OCI-LY7 (cell line): ENCODE data around the gene NCAPD3. TPM values are rescaled to one million over a fixed set of nuclear protein-coding genes. Genes with fewer than 3 reads are reported as not detected.

Experiments used
- BruUV-seq: library from RNA; stranded (reverse); fragments of 400-500 nt; replicated peaks from 2 replicates; lab custom pipeline; 2021; lab: Mats Ljungman, UMichigan
- CTCF ChIA-PET: fragments of 300-600 bp; sonication (Branson Sonifier 250); formaldehyde crosslinking; loops from one replicate; lab custom pipeline; 2022; ENCODE audit warnings: antibody characterized with exemption; ENCODE audit not compliant: unreplicated experiment; lab: Charles Lee
- POLR2A ChIA-PET: fragments of 300-600 bp; sonication (Branson Sonifier 250); formaldehyde crosslinking; loops from one replicate; lab custom pipeline; 2022; ENCODE audit warnings: antibody characterized with exemption; lab: Charles Lee
- DNase-seq: peaks from one replicate; pipeline ENCODE4 v3.0.0-alpha.2; 2015; ENCODE audit warnings: low spot score
- H2AFZ ChIP-seq: fragments of 200-600 bp; sonication (generic), shearing (Covaris generic); 2 replicates; pipeline ENCODE4 v1.6.1; 2014; ENCODE audit warnings: mild to moderate bottlenecking, antibody characterized with exemption, low read length, moderate library complexity
- H3K27ac ChIP-seq: fragments of 200-600 bp; sonication (generic); 2 replicates; pipeline ENCODE4 v1.5.1; 2014; ENCODE audit warnings: mixed run types, low read depth, mild to moderate bottlenecking, moderate library complexity, low read length, inconsistent platforms; ENCODE audit not compliant: poor library complexity, severe bottlenecking
- H3K36me3 ChIP-seq: fragments of 200-600 bp; sonication (generic); 2 replicates; pipeline ENCODE4 v1.6.1; 2014; ENCODE audit warnings: mild to moderate bottlenecking, antibody characterized with exemption, low read length, moderate library complexity, mixed read lengths; ENCODE audit not compliant: insufficient read depth
- H3K4me1 ChIP-seq: fragments of 200-600 bp; sonication (generic); 2 replicates; pipeline ENCODE4 v1.5.1; 2014; ENCODE audit warnings: mild to moderate bottlenecking, low read length; ENCODE audit not compliant: insufficient read depth, poor library complexity, severe bottlenecking
- H3K4me2 ChIP-seq: fragments of 200-600 bp; sonication (generic); 2 replicates; pipeline ENCODE4 v1.6.1; 2014; ENCODE audit warnings: mild to moderate bottlenecking, low read length
- H3K4me3 ChIP-seq: fragments of 200-600 bp; sonication (generic); 2 replicates; pipeline ENCODE4 v1.5.1; 2014; ENCODE audit warnings: mild to moderate bottlenecking, low read depth, low read length; ENCODE audit not compliant: poor library complexity, severe bottlenecking
- H3K79me2 ChIP-seq: fragments of 200-600 bp; sonication (generic); 2 replicates; pipeline ENCODE4 v1.6.1; 2016; ENCODE audit warnings: low read depth, mild to moderate bottlenecking, low read length, moderate library complexity, mixed read lengths; ENCODE audit not compliant: insufficient read depth
- H3K9me2 ChIP-seq: fragments of 200-600 bp; sonication (generic); 2 replicates; pipeline ENCODE4 v1.6.1; 2016; ENCODE audit warnings: mild to moderate bottlenecking, low read length, mixed read lengths; ENCODE audit not compliant: insufficient read depth
- H3K9me3 ChIP-seq: fragments of 200-600 bp; sonication (generic); 2 replicates; pipeline ENCODE4 v1.6.1; 2014; ENCODE audit warnings: mild to moderate bottlenecking, mixed run types, low read length, mixed read lengths
- H4K20me1 ChIP-seq: fragments of 200-600 bp; sonication (generic); 2 replicates; pipeline ENCODE4 v1.6.1; 2014; ENCODE audit warnings: mild to moderate bottlenecking, antibody characterized with exemption, low read length, moderate library complexity, mixed read lengths; ENCODE audit not compliant: insufficient read depth
- CTCF ChIP-seq: fragments of 200-600 bp; sonication (generic); conservative IDR thresholded peaks from 2 replicates; pipeline ENCODE4 v1.5.1; 2014; ENCODE audit warnings: mild to moderate bottlenecking, antibody characterized with exemption, low read length, moderate library complexity, mixed read lengths
- EZH2phosphoT487 ChIP-seq: fragments of 200-600 bp; sonication (generic); IDR thresholded peaks from 2 replicates; pipeline ENCODE4 v1.6.1; 2018; ENCODE audit warnings: low read depth, borderline replicate concordance, mild to moderate bottlenecking, mixed run types, antibody characterized with exemption, low read length, moderate library complexity, mixed read lengths
- intact Hi-C: fragments of 100-400 bp; cut with micrococcal nuclease; formaldehyde crosslinking; loops from one replicate; pipeline ENCODE4 v1.10.0; 2022; ENCODE audit not compliant: unreplicated experiment
- total RNA-seq, 2 experiments: library from RNA; depleted of rRNA in 1 of 2; stranded (reverse); fragments of >200 nt in 1 of 2; shearing (Covaris generic) in 1 of 2; gene quantifications; 2 replicates each; pipeline ENCODE4 v1.2.3, GENCODE V29; 2014 to 2022

NCAPD3 gene
- total RNA-seq, 2 experiments from 2014 or later = 89.1 to 112 TPM

GRCh38 chr11:134200688-134201087 is 23.1 kb downstream of the NCAPD3 start:
- intact Hi-C loops = no loop called here
- H3K4me3 ChIP-seq = no peak overlapping the region
- TF ChIP-seq EZH2phosphoT487 (no peak), CTCF (no peak)
- H3K4me1 ChIP-seq = no peaks in the 10 kb centered on the region
- no peak overlapping the region for H3K4me2 ChIP-seq
- peaks cover 97% of the 10 kb centered on the region for H3K36me3 ChIP-seq
- H2AFZ ChIP-seq = no peak overlapping the region
- H4K20me1 ChIP-seq = peaks cover 9% of the 10 kb centered on the region; the same call in 1 of the 2 replicates
- H3K79me2 ChIP-seq = no peaks in the 10 kb centered on the region
- CTCF ChIA-PET = no interaction called here
- no TSS peak for BruUV-seq
- H3K9me2 ChIP-seq = no peaks in the 10 kb centered on the region
- H3K27ac ChIP-seq = no peak overlapping the region
- DNase-seq = no peak
- POLR2A ChIA-PET = interaction anchor here (0.7 kb wide), 1 partner anchor 91 kb away, joined by 3 read pairs; no protein-coding TSS in a partner anchor
- no peaks in the 10 kb centered on the region for H3K9me3 ChIP-seq

- POLR2A ChIA-PET = no interaction called here
Observed at GRCh38 chr11:134199531-134199930, 24.2 kb downstream of the NCAPD3 start.

More at GRCh38 chr11:134199531-134199930, 24.2 kb downstream of the NCAPD3 start:
- CTCF ChIA-PET = no interaction called here
- intact Hi-C loops = no loop called here
- no peak overlapping the region for H3K4me2 ChIP-seq
- peaks cover 96% of the 10 kb centered on the region for H3K36me3 ChIP-seq
- H3K4me1 ChIP-seq = no peaks in the 10 kb centered on the region
- H4K20me1 ChIP-seq = peaks cover 16% of the 10 kb centered on the region; the same call in 1 of the 2 replicates
- no peaks in the 10 kb centered on the region for H3K9me2 ChIP-seq
- TF ChIP-seq EZH2phosphoT487 (no peak), CTCF (no peak)
- no peak overlapping the region for H2AFZ ChIP-seq
- no peaks in the 10 kb centered on the region; the same call in 1 of the 2 replicates for H3K79me2 ChIP-seq
- BruUV-seq = no TSS peak
- H3K27ac ChIP-seq = no peak overlapping the region
- no peak overlapping the region for H3K4me3 ChIP-seq
- H3K9me3 ChIP-seq = no peaks in the 10 kb centered on the region
- DNase-seq = no peak
